OCI-LY1 (cell line): ENCODE data around the gene EN1.

Experiments used
- H2AFZ ChIP-seq: fragments of 200-600 bp; sonication (generic), shearing (Covaris generic); 2 replicates; pipeline ENCODE4 v1.6.0; 2014; ENCODE audit warnings: antibody characterized with exemption, mild to moderate bottlenecking, low read length
- H3F3A ChIP-seq: fragments of 200-600 bp; sonication (generic), shearing (Covaris generic); 2 replicates; pipeline ENCODE4 v1.6.0; 2014; ENCODE audit warnings: mild to moderate bottlenecking, antibody characterized with exemption, low read length, moderate library complexity; ENCODE audit not compliant: insufficient read depth
- H3K27ac ChIP-seq: fragments of 200-600 bp; sonication (generic); 2 replicates; pipeline ENCODE4 v1.5.1; 2014; ENCODE audit warnings: low read length, mixed run types, mild to moderate bottlenecking, low read depth; ENCODE audit not compliant: poor library complexity, severe bottlenecking
- H3K27me3 ChIP-seq: fragments of 200-600 bp; sonication (generic); 2 replicates; pipeline ENCODE4 v1.6.0; 2014; ENCODE audit warnings: antibody characterized with exemption, mild to moderate bottlenecking, low read length, moderate library complexity; ENCODE audit not compliant: insufficient read depth
- H3K36me3 ChIP-seq: fragments of 200-600 bp; sonication (generic); 2 replicates; pipeline ENCODE4 v1.6.1; 2014; ENCODE audit warnings: mild to moderate bottlenecking, antibody characterized with exemption, low read length, moderate library complexity, mixed read lengths; ENCODE audit not compliant: insufficient read depth
- H3K4me1 ChIP-seq: fragments of 200-600 bp; sonication (generic); 2 replicates; pipeline ENCODE4 v1.5.1; 2014; ENCODE audit warnings: mild to moderate bottlenecking, low read length, moderate library complexity; ENCODE audit not compliant: insufficient read depth, severe bottlenecking
- H3K4me2 ChIP-seq: fragments of 200-600 bp; sonication (generic), shearing (Covaris generic); 2 replicates; pipeline ENCODE4 v1.6.1; 2014; ENCODE audit warnings: low read length
- H3K4me3 ChIP-seq: fragments of 200-600 bp; sonication (generic); 2 replicates; pipeline ENCODE4 v1.5.1; 2014; ENCODE audit warnings: low read length, low read depth, mild to moderate bottlenecking, mixed read lengths; ENCODE audit not compliant: poor library complexity, severe bottlenecking
- H3K79me2 ChIP-seq: fragments of 200-600 bp; shearing (Covaris generic); 2 replicates; pipeline ENCODE4 v1.6.1; 2016; ENCODE audit warnings: mixed run types, low read length, mixed read lengths; ENCODE audit not compliant: insufficient read depth
- H3K9ac ChIP-seq: fragments of 200-600 bp; sonication (generic), shearing (Covaris generic); 2 replicates; pipeline ENCODE4 v1.6.1; 2014; ENCODE audit warnings: mild to moderate bottlenecking, low read length, mixed read lengths
- H3K9me2 ChIP-seq: fragments of 200-600 bp; sonication (generic), shearing (Covaris generic); 2 replicates; pipeline ENCODE4 v1.6.1; 2014; ENCODE audit warnings: low read depth, mild to moderate bottlenecking, low read length, mixed read lengths
- H3K9me3 ChIP-seq: fragments of 200-600 bp; shearing (Covaris generic); 2 replicates; pipeline ENCODE4 v1.6.1; 2014; ENCODE audit warnings: low read length, mixed read lengths
- H4K20me1 ChIP-seq: fragments of 200-600 bp; sonication (generic), shearing (Covaris generic); 2 replicates; pipeline ENCODE4 v1.6.0; 2016; ENCODE audit warnings: mild to moderate bottlenecking, low read length; ENCODE audit not compliant: insufficient read depth
- CTCF ChIP-seq: fragments of 200-600 bp; sonication (generic), shearing (Covaris generic); IDR thresholded peaks from 2 replicates; pipeline ENCODE4 v1.5.1; 2017; ENCODE audit warnings: mild to moderate bottlenecking, antibody characterized with exemption, low read length, moderate library complexity, mixed read lengths
- EZH2 ChIP-seq: fragments of 200-600 bp; sonication (generic), shearing (Covaris generic); IDR thresholded peaks from 2 replicates; pipeline ENCODE4 v1.8.0; 2017; ENCODE audit warnings: borderline replicate concordance, mixed run types, mild to moderate bottlenecking, antibody characterized with exemption, low read length, moderate library complexity, mixed read lengths

EN1 gene

GRCh38 chr2:118883792-118884191 is 36.3 kb upstream of the EN1 start:
- Histone ChIP-seq H3K36me3 (no peaks in the 10 kb centered on the region), H2AFZ (no peak overlapping the region)

GRCh38 chr2:118882693-118883336 is 35.4 kb upstream of the EN1 start:
- peak overlapping the region; percentile 72 for H3K4me2 ChIP-seq
- H4K20me1 ChIP-seq = no peaks in the 10 kb centered on the region
- TF ChIP-seq EZH2 (no peak), CTCF (peak; percentile 92)
- no peaks in the 10 kb centered on the region for H3F3A ChIP-seq
- peak overlapping the region; percentile 55 for H3K4me3 ChIP-seq
- no peaks in the 10 kb centered on the region for H3K36me3 ChIP-seq
- H3K9ac ChIP-seq = peak overlapping the region; percentile 49; the same call in 1 of the 2 replicates
- H2AFZ ChIP-seq = peak overlapping the region; percentile 20; the same call in 1 of the 2 replicates
- H3K27ac ChIP-seq = no peak overlapping the region
- no peaks in the 10 kb centered on the region for H3K9me3 ChIP-seq
- no peaks in the 10 kb centered on the region for H3K9me2 ChIP-seq
- H3K4me1 ChIP-seq = no peaks in the 10 kb centered on the region
- H3K79me2 ChIP-seq = no peaks in the 10 kb centered on the region
- H3K27me3 ChIP-seq = no peaks in the 10 kb centered on the region

More at GRCh38 chr2:118883792-118884191, 36.3 kb upstream of the EN1 start:
- Histone ChIP-seq H3K27ac (no peak overlapping the region), H3K4me3 (no peak overlapping the region), H3K27me3 (no peaks in the 10 kb centered on the region), H3K9ac (no peak overlapping the region), H3F3A (no peaks in the 10 kb centered on the region), H3K9me3 (no peaks in the 10 kb centered on the region), H3K79me2 (no peaks in the 10 kb centered on the region), H3K4me1 (no peaks in the 10 kb centered on the region), H4K20me1 (no peaks in the 10 kb centered on the region), H3K9me2 (no peaks in the 10 kb centered on the region), H3K4me2 (no peak overlapping the region)
- TF ChIP-seq EZH2 (no peak), CTCF (no peak)

GRCh38 chr2:118881490-118882129 is 34.2 kb upstream of the EN1 start:
- Histone ChIP-seq H3K4me2 (no peak overlapping the region), H3K27ac (no peak overlapping the region), H4K20me1 (no peaks in the 10 kb centered on the region), H3K9ac (no peak overlapping the region), H3K4me3 (no peak overlapping the region), H3K36me3 (no peaks in the 10 kb centered on the region), H3K79me2 (no peaks in the 10 kb centered on the region), H3F3A (no peaks in the 10 kb centered on the region), H3K27me3 (no peaks in the 10 kb centered on the region), H3K4me1 (no peaks in the 10 kb centered on the region), H2AFZ (no peak overlapping the region), H3K9me2 (no peaks in the 10 kb centered on the region), H3K9me3 (no peaks in the 10 kb centered on the region)
- TF ChIP-seq EZH2 (no peak), CTCF (peak; percentile 72)
